Measurements from ENCODE around the gene CFAP410. TPM values are rescaled to one million over a fixed set of nuclear protein-coding genes. Genes with fewer than 3 reads are reported as not detected.

Gene CFAP410
- total and polyA plus RNA-seq, 2 of the 13 experiments (the other 11 are each of a cell fraction or from before 2014, with no cell fraction given): 8.0 to 20.1 TPM

GRCh38 chr21:44338971-44339910 lies at the start of gene CFAP410 (continued):
- TF ChIP-seq MIER3 (CRISPR knock-in tag; IDR thresholded peaks at IDR 0.05; ENCODE audit: borderline replicate concordance) (0 out of 2 replicates have a peak, but pooled peaks have one; percentile 51), ZNF292 (CRISPR knock-in tag; IDR thresholded peaks at IDR 0.05; ENCODE audit: borderline replicate concordance, low read depth) (no peak), ZNF430 (CRISPR knock-in tag; IDR thresholded peaks at IDR 0.05) (peak; percentile 78; the same call in 1 of the 2 replicates), XBP1 (CRISPR knock-in tag; IDR thresholded peaks at IDR 0.05) (0 out of 2 replicates have a peak, but pooled peaks have one; percentile 76), ZNF317 (CRISPR knock-in tag; IDR thresholded peaks at IDR 0.05) (peak; percentile 78), ZNF350 (CRISPR knock-in tag; IDR thresholded peaks at IDR 0.05; ENCODE audit: borderline replicate concordance, low read depth) (peak; percentile 83), MNT (IDR thresholded peaks at IDR 0.05) (peak; percentile 51), SOX6 (IDR thresholded peaks at IDR 0.05) (no peak), SOX6 (CRISPR knock-in tag; IDR thresholded peaks at IDR 0.05) (0 out of 2 replicates have a peak, but pooled peaks have one; percentile 50), RBAK (CRISPR knock-in tag; IDR thresholded peaks at IDR 0.05) (no peak), ZNF446 (CRISPR knock-in tag; IDR thresholded peaks at IDR 0.05) (peak; percentile 48; the same call in 1 of the 2 replicates), ZNF564 (CRISPR knock-in tag; IDR thresholded peaks at IDR 0.05) (no peak), BORCS8-MEF2B (CRISPR knock-in tag; IDR thresholded peaks at IDR 0.05) (peak; percentile 86), ZNF451 (CRISPR knock-in tag; IDR thresholded peaks at IDR 0.05) (no peak), MXD1 (CRISPR knock-in tag; IDR thresholded peaks at IDR 0.05) (peak; percentile 96), ZFP62 (CRISPR knock-in tag; IDR thresholded peaks at IDR 0.05) (0 out of 2 replicates have a peak, but pooled peaks have one; percentile 85), ZEB1 (IDR thresholded peaks at IDR 0.05; ENCODE audit: insufficient replicate concordance, low read depth) (no peak), CHD2 (IDR thresholded peaks at IDR 0.05; ENCODE audit: low read depth, low read length) (no peak), YEATS2 (CRISPR knock-in tag; IDR thresholded peaks at IDR 0.05; ENCODE audit: borderline replicate concordance) (peak; percentile 89), ZSCAN25 (CRISPR knock-in tag; IDR thresholded peaks at IDR 0.05) (peak; percentile 68; the same call in 1 of the 2 replicates), RORA (CRISPR knock-in tag; IDR thresholded peaks at IDR 0.05) (no peak), HMGA1 (CRISPR knock-in tag; conservative IDR thresholded peaks at IDR 0.05) (no peak), ZNF337 (CRISPR knock-in tag; IDR thresholded peaks at IDR 0.05; ENCODE audit: borderline replicate concordance, low read depth) (0 out of 2 replicates have a peak, but pooled peaks have one; percentile 43), ZNF235 (CRISPR knock-in tag; IDR thresholded peaks at IDR 0.05; ENCODE audit: borderline replicate concordance) (peak; percentile 76; the same call in 1 of the 2 replicates), FOSL2 (CRISPR knock-in tag; IDR thresholded peaks at IDR 0.05) (peak; percentile 57; the same call in 1 of the 2 replicates)
